Measurements from ENCODE around the gene TMEM131. TPM values are rescaled to one million over a fixed set of nuclear protein-coding genes. Genes with fewer than 3 reads are reported as not detected.
"Not testable (repeated sequence)": the region's sequence is repeated elsewhere in the genome, so short reads cannot be mapped to it uniquely, and the experiment has no call there.

Gene TMEM131, protein sequence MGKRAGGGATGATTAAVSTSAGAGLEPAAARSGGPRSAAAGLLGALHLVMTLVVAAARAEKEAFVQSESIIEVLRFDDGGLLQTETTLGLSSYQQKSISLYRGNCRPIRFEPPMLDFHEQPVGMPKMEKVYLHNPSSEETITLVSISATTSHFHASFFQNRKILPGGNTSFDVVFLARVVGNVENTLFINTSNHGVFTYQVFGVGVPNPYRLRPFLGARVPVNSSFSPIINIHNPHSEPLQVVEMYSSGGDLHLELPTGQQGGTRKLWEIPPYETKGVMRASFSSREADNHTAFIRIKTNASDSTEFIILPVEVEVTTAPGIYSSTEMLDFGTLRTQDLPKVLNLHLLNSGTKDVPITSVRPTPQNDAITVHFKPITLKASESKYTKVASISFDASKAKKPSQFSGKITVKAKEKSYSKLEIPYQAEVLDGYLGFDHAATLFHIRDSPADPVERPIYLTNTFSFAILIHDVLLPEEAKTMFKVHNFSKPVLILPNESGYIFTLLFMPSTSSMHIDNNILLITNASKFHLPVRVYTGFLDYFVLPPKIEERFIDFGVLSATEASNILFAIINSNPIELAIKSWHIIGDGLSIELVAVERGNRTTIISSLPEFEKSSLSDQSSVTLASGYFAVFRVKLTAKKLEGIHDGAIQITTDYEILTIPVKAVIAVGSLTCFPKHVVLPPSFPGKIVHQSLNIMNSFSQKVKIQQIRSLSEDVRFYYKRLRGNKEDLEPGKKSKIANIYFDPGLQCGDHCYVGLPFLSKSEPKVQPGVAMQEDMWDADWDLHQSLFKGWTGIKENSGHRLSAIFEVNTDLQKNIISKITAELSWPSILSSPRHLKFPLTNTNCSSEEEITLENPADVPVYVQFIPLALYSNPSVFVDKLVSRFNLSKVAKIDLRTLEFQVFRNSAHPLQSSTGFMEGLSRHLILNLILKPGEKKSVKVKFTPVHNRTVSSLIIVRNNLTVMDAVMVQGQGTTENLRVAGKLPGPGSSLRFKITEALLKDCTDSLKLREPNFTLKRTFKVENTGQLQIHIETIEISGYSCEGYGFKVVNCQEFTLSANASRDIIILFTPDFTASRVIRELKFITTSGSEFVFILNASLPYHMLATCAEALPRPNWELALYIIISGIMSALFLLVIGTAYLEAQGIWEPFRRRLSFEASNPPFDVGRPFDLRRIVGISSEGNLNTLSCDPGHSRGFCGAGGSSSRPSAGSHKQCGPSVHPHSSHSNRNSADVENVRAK (N-terminal part only)
- 5.9 and 44.7 TPM in 2 replicates for total RNA-seq (2014; rRNA removed; shearing (Covaris generic); ENCODE audit: low replicate concordance)

GRCh38 chr2:97995734-97996624 is at the start of gene TMEM131:
Gene TMEM131, minus strand, starts transcription at chr2:97995948. Its CDS starts 286 bp downstream, at chr2:97995662.
- no peaks in the 10 kb centered on the region for H3K9me3 ChIP-seq
- peak; percentile 95 for DNase-seq
- H3K4me3 ChIP-seq = peak within 1 kb of the TSS; percentile 76
- H3K36me3 ChIP-seq = no peaks in the 10 kb centered on the region; the same call in 1 of the 2 replicates
- H3K27me3 ChIP-seq = no peaks in the 10 kb centered on the region

GRCh38 chr2:98044730-98045129 is 49.0 kb upstream of the TMEM131 start:
- DNase-seq, H3K27me3 ChIP-seq, H3K36me3 ChIP-seq, H3K4me3 ChIP-seq, H3K9me3 ChIP-seq: not testable (repeated sequence)

- no peak for DNase-seq
- Histone ChIP-seq H3K4me3 (no peak overlapping the region), H3K36me3 (no peaks in the 10 kb centered on the region), H3K27me3 (no peaks in the 10 kb centered on the region), H3K9me3 (peaks cover 6% of the 10 kb centered on the region; the same call in 1 of the 2 replicates)
Observed at GRCh38 chr2:98043101-98043500, 47.4 kb upstream of the TMEM131 start.

GRCh38 chr2:98040331-98040939 is 44.7 kb upstream of the TMEM131 start:
- no peak for DNase-seq
- Histone ChIP-seq H3K9me3 (peaks cover 6% of the 10 kb centered on the region; the same call in 1 of the 2 replicates), H3K36me3 (no peaks in the 10 kb centered on the region), H3K4me3 (no peak overlapping the region), H3K27me3 (no peaks in the 10 kb centered on the region)

DNA sequence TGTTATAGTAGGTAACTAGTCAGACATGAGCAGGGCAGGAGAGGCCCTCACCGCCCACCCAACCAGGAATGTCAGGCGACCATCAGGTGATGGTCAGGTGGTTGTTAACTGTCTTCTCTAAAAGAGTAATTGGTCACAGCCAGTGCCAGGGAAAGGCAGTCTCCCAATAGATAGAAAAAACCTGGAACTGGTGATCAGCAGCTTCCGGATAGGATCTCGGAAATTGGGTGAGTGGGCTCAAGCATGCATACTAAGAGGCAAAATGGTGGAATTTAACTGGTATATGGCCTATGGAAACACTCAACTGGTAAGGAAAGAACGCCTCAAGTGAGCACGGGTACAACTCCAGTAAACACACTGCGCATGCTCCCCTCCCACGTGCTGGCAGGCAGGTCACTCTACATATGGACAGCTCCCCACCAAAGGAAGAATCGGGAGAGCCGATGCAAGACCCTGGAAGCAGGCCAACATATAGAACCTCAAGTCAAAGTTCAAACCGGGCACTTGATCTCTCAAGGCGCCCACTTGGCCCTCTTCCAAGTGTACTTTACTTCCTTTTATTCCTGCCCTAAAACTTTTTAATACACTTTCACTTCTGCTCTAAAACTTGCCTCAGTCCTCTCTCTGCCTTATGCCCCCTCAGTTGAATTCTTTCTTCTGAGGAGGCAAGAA is 43.5 kb upstream of the TMEM131 start:
- H3K36me3 ChIP-seq = no peaks in the 10 kb centered on the region
- H3K27me3 ChIP-seq = no peaks in the 10 kb centered on the region
- peaks cover 4% of the 10 kb centered on the region; the same call in 1 of the 2 replicates for H3K9me3 ChIP-seq
- no peak for DNase-seq
- no peak overlapping the region for H3K4me3 ChIP-seq

DNA sequence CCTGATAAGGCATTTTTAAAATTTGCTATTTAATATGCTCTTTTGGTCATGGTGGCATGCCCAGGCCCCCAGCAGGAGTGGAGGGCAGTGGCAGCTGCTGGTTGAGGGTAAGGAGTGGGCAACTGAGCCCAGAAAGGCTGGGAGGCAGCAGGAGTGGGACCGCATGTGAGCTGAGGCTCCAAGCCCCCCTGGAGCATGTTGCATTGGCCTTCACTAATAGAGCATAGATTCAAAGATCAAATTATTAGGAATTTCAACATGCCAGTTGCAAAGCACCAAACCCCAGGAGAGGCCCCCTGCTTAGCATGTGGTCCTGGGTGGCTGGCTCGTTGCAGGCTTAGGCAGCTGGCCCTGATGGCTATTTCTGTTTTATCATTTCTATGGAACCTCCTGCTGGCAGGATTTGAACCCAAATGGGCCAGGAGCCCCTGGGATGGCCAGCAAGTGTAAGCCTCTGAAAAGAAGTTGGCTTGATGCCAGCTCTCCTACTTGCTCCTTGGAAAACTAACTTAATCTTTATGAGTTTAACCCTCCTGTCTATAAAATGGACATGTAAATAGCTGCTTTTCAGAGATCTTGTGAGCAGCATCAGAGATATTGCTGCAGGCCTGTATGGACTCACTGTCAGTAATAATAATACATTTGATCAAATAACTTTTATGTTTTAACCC is 42.1 kb upstream of the TMEM131 start:
- DNase-seq = no peak
- H3K36me3 ChIP-seq = no peaks in the 10 kb centered on the region
- no peak overlapping the region for H3K4me3 ChIP-seq
- no peaks in the 10 kb centered on the region for H3K27me3 ChIP-seq
- no peaks in the 10 kb centered on the region for H3K9me3 ChIP-seq

- Histone ChIP-seq H3K9me3 (no peaks in the 10 kb centered on the region), H3K36me3 (no peaks in the 10 kb centered on the region), H3K27me3 (no peaks in the 10 kb centered on the region), H3K4me3 (no peak overlapping the region)
- DNase-seq = no peak
Observed at GRCh38 chr2:98037206-98037605, 41.5 kb upstream of the TMEM131 start.

DNA sequence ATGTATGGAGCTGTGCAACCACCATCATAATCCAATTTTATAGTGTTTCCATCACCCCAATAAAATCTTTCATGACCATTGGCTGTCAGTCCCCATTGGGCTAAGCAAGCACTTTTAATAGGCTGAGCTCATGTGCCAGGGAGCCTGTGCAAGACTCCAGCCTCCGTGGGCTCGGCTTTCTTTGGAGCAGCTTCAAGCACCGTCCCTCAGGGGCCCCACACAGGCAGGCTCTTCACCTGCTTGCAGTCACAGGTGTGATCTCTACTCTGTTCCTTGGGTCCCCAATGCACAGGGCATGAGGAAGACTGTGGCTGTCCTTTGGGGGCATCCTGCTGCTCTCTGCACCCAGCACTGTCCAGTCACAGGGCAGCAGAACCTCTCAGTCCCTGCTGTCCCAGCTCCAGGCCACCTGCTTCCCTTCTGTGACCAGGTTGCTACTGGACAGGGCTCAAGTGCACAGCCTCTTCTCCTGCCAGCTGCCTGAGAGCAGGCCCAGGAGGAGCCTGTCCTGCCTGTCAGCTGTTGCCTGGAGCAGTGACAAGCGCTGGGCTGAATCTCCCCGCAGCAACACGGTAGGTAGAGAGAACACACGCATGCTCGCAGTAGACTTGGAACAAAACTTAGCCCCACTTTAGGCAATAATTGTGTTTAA is 40.7 kb upstream of the TMEM131 start:
- no peak for DNase-seq
- no peak overlapping the region for H3K4me3 ChIP-seq
- H3K36me3 ChIP-seq = no peaks in the 10 kb centered on the region
- H3K27me3 ChIP-seq = no peaks in the 10 kb centered on the region
- no peaks in the 10 kb centered on the region for H3K9me3 ChIP-seq

GRCh38 chr2:98034745-98035144 is 39.0 kb upstream of the TMEM131 start:
- no peaks in the 10 kb centered on the region for H3K36me3 ChIP-seq
- no peak overlapping the region for H3K4me3 ChIP-seq
- DNase-seq = no peak
- H3K9me3 ChIP-seq = no peaks in the 10 kb centered on the region
- H3K27me3 ChIP-seq = no peaks in the 10 kb centered on the region

DNA sequence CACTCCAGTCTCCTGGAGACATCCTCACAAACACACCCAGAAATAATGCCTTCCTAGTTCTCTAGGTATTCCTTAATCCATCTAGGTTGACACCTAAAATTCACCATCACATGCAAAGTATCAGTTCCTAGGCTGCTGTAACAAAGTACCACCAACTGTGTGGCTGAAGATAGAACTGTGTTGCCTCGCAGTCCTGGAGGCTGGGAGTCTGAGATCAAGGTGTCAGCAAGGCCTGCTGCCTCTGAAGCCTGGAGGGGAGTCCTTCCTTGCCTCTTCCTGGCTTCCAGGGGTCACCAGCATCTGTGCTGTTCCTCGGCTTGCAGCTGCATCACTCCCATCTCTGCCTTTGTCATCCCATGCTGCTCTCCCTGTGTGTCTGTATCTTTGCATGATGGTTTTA is 36.3 kb upstream of the TMEM131 start:
- Histone ChIP-seq H3K4me3 (no peak overlapping the region), H3K9me3 (no peaks in the 10 kb centered on the region)
- DNase-seq = no peak

DNA sequence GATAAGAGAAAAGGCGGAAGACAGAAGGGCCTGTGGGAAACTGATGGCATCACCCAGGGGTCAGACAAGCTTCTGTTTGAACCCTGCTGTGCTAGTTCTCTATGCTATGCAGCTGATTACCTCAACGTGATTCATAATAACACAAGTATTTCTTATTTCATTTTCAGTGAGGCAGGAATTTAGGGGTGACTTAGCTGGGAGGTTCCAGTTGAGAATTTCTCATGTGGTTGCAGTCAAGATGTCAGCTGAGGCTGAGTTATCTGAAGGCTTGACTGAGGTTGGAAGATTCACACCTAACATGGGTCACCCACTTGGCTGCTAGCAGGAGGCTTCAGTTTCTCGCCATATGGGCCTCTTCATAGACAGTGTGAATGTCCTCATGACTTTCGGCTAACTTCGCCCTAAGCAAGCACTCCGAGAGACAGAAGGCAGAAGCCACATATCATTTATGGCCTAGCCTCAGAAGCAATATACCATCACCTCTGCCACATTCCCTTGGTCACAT is 34.0 kb upstream of the TMEM131 start:
- H3K9me3 ChIP-seq = no peaks in the 10 kb centered on the region
- no peaks in the 10 kb centered on the region for H3K27me3 ChIP-seq
- no peak overlapping the region for H3K4me3 ChIP-seq
- no peak for DNase-seq
- no peaks in the 10 kb centered on the region for H3K36me3 ChIP-seq

More for the DNA sequence above, 36.3 kb upstream of the TMEM131 start:
- Histone ChIP-seq H3K36me3 (no peaks in the 10 kb centered on the region), H3K27me3 (no peaks in the 10 kb centered on the region)

- Histone ChIP-seq H3K27me3 (no peaks in the 10 kb centered on the region), H3K4me3 (no peak overlapping the region), H3K36me3 (no peaks in the 10 kb centered on the region), H3K9me3 (no peaks in the 10 kb centered on the region)
- DNase-seq = no peak
Observed at GRCh38 chr2:98028931-98029717, 33.4 kb upstream of the TMEM131 start.

DNA sequence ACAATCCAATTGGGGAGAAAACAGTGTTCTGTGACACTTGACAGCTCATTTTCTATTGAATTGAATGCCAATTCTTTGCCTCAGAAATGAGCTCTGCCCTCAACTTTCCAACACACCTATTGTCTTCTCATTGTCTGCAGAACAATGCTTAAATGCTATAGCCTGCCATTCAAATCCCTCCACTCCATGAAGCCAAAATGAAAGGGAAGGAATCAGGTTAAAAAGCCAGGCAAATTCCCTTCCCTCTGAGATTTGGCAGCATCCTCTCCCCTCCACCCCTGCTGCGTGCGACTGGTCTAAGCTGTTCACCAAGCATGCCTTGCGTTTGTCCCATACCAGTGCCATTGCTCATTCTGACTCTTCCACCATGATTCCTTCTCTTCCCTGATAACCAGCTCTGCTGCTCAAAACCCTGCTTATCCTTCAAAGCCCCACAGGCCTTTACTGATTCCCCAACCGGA is 32.4 kb upstream of the TMEM131 start:
- DNase-seq = peak; percentile 6
- Histone ChIP-seq H3K4me3 (no peak overlapping the region), H3K27me3 (no peaks in the 10 kb centered on the region), H3K9me3 (no peaks in the 10 kb centered on the region), H3K36me3 (no peaks in the 10 kb centered on the region)

Data from MG63 (cell line).